Measurements from ENCODE around the gene NAV3. TPM values are rescaled to one million over a fixed set of nuclear protein-coding genes. Genes with fewer than 3 reads are reported as not detected.
"Not testable (repeated sequence)": the region's sequence is repeated elsewhere in the genome, so short reads cannot be mapped to it uniquely, and the experiment has no call there.

The NAV3 gene
- total RNA-seq, 2 experiments from 2014 or later, result not detected

DNA sequence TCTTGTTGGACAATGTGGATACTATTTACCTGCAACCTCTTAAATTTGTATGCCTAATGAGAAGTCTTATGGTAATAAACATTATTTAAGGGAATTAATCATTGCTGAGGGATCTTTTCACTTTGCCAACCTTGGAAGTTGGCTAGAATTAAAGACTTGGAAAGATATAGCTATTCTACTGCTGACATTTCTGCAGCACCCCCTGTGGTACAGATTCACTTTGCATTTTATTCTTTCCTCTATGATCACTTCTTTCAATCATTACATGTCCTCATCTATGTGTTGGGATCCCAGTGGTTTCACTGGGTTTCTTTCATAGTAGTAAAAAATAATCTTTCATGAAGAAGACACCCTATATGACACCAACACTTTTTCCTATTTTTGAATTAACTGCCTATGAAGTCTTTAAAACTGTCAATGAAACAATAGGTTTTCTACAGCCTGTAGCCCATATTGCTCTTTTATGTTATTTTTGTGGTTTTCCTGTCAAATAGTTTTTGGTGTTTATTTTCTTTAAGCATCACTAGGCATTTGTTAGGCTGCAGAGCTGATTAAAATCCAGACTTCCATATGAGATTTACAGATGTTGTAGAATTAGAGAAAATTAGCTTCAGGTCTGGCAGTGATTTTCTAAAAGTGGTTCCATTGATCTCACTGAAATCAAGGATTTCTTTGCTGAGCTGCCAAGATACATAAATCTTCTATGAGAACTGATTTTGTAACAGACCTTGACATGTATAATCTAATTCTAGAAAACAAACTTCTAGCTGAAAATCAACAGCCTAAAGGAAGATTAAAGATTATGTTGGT is 256.1 kb downstream of the NAV3 start:
- no peaks in the 10 kb centered on the region for H3K27me3 Mint-ChIP-seq
- no peak overlapping the region for H3K4me3 Mint-ChIP-seq
- peaks cover under 1% of the 10 kb centered on the region for H3K9me3 Mint-ChIP-seq
- no peaks in the 10 kb centered on the region for H3K4me1 Mint-ChIP-seq
- H3K27ac Mint-ChIP-seq, result no peak overlapping the region
- H3K36me3 Mint-ChIP-seq (ENCODE audit: low read depth), result no peaks in the 10 kb centered on the region
- POLR2A ChIA-PET, result no interaction called here
- DNase-seq, result no peak
- CTCF ChIA-PET, result no interaction called here

DNA sequence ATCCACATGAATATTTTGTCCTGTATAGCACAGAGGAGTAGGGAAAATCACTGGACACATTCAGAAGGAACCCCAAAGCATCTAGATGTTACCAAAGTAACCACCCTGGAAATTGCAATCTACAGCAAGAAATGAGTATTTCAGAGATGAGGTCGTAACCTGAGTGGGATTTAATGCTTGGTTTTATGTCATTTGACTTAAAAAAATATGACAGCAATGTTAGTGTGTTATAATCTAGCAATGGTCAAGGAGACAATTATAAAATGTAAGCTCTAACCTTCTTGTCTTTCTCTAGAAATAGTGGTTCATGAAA is 256.6 kb downstream of the NAV3 start:
- H3K36me3 Mint-ChIP-seq (ENCODE audit: low read depth), result no peaks in the 10 kb centered on the region
- CTCF ChIA-PET, result no interaction called here

DNA sequence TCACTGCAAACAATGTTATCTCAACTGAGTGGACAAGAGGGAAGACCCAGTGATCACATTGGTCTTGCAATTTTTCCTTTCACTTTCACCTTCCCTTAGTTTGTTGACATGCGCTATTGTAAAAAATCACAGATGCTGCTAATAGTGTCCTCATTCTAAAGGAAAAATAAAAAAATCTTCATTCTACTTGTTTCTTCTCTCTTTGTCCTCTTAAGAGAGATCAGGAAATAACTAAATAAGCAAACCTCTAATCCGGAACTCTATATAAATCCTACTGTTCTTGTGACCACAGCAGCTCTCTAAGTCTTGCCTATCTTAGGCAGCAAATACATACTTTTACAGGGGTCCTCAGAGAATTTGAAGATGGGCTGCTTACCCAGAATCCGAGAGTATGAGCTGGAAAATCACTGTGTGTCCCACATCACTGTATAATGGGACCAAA is 257.7 kb downstream of the NAV3 start:
- H3K27me3 Mint-ChIP-seq, result no peaks in the 10 kb centered on the region
- ChIA-PET POLR2A (no interaction called here), CTCF (no interaction called here)
- H3K4me3 Mint-ChIP-seq, result no peak overlapping the region
- H3K4me1 Mint-ChIP-seq, result no peaks in the 10 kb centered on the region
- peaks cover 5% of the 10 kb centered on the region for H3K9me3 Mint-ChIP-seq
- DNase-seq, result no peak
- no peak overlapping the region for H3K27ac Mint-ChIP-seq
- no peaks in the 10 kb centered on the region for H3K36me3 Mint-ChIP-seq (ENCODE audit: low read depth)

More for the DNA sequence above, 256.6 kb downstream of the NAV3 start:
- DNase-seq, result no peak
- peaks cover 5% of the 10 kb centered on the region for H3K9me3 Mint-ChIP-seq
- no peaks in the 10 kb centered on the region for H3K4me1 Mint-ChIP-seq
- H3K27ac Mint-ChIP-seq, result no peak overlapping the region
- POLR2A ChIA-PET, result no interaction called here
- H3K4me3 Mint-ChIP-seq, result no peak overlapping the region
- no peaks in the 10 kb centered on the region for H3K27me3 Mint-ChIP-seq

DNA sequence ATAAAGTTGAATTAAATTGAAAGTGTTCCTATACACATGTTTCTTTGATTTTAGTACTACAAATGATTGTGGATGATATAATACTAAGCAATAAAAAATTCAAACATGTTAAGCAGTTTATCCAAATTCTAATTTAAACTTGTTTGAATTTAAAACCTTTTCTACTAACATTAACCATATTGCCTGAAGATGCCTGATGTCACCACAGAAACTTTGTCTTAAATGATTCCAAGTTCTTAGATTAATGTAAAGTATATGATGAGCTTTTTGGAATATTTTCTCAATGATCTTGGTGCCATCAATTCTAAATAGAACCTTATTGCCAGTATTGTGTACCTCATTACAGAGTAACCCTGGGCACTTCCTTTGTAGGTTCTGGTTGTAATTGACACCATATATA is 259.6 kb downstream of the NAV3 start:
- Mint-ChIP-seq H3K9me3 (peaks cover 5% of the 10 kb centered on the region), H3K36me3 (ENCODE audit: low read depth) (no peaks in the 10 kb centered on the region), H3K4me3 (no peak overlapping the region), H3K27me3 (no peaks in the 10 kb centered on the region), H3K4me1 (no peaks in the 10 kb centered on the region), H3K27ac (no peak overlapping the region)
- POLR2A ChIA-PET, result no interaction called here
- no peak for DNase-seq
- CTCF ChIA-PET, result no interaction called here

DNA sequence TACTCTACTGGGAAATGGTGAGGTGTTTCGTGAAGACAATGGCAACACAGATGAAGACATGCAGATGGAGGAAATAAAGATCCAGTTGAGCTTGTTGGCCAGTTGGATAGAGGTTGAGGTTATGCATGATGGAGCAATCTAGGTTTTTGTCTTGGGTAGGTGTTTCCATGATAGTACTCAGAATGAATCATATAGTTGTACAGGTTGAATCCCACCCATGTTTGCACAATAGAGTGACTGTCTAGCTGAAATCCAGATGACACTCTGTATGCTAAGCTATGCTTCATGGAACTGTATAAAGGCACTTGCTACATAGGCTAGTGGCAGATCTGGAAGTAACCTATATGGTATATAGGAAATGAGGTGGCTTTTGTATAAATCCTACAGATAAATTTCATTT is 264.9 kb downstream of the NAV3 start:
- ChIA-PET CTCF (no interaction called here), POLR2A (no interaction called here)
- Mint-ChIP-seq H3K9me3 (peaks cover 6% of the 10 kb centered on the region), H3K4me3 (no peak overlapping the region), H3K36me3 (ENCODE audit: low read depth) (no peaks in the 10 kb centered on the region), H3K27ac (no peak overlapping the region), H3K27me3 (no peaks in the 10 kb centered on the region), H3K4me1 (no peaks in the 10 kb centered on the region)
- DNase-seq, result no peak

DNA sequence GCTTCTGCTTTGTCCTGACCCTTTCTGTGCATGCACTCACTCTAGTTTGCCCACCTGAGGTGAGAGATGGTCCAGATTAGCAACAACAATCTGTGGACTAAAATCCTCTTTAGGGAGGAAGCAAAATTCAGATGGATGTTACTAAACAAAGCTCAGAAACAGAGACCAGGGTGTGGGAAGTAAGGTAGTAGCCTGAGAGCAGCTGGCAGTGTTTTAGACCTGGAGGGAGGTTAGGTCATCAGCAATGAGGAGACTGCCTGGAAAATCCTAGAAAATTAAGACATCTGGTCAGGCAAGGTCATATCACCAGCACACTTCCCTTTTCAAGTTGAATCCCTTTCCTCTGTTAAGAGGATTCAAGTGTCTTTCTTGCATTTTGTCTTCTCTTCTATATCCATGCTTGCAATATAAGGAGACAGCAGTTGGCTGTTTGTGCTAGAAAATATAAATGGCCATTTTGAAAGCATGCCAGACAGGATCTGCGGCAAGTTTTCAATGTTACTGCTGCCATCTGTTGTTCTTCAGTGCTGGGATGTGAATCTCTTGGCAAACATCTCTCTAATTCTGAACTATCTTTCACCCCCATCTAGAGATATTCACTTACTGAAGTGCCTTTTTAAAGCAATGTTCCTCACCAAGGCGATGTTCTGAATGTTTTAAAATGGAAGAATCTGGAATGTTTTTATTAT is 266.4 kb downstream of the NAV3 start:
- H3K4me1 Mint-ChIP-seq, result no peaks in the 10 kb centered on the region
- CTCF ChIA-PET, result no interaction called here
- H3K9me3 Mint-ChIP-seq, result peaks cover 3% of the 10 kb centered on the region
- no peaks in the 10 kb centered on the region for H3K27me3 Mint-ChIP-seq
- DNase-seq, result no peak
- H3K4me3 Mint-ChIP-seq, result no peak overlapping the region
- no peaks in the 10 kb centered on the region for H3K36me3 Mint-ChIP-seq (ENCODE audit: low read depth)
- POLR2A ChIA-PET, result no interaction called here
- H3K27ac Mint-ChIP-seq, result no peak overlapping the region

DNA sequence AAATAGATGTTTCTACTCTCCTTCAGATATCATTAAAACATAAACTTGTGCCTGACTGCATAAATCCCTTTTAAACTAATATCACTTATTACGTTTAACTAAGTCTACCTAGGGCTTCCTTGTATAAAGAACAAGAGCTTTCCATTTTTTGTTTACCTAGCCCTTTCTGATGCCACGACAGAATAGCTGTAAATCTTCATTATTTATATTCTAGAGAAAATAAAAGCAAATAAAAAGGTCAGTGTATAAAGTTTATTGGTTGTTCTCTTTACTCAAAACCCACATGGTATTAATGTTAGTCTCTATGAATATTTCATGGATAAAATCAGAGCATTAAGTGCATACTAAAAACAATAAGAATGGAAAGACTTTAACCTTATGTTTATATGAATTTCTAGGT is 269.1 kb downstream of the NAV3 start:
- Mint-ChIP-seq H3K4me3 (no peak overlapping the region), H3K4me1 (no peaks in the 10 kb centered on the region), H3K36me3 (ENCODE audit: low read depth) (no peaks in the 10 kb centered on the region), H3K27ac (no peak overlapping the region), H3K27me3 (no peaks in the 10 kb centered on the region), H3K9me3 (peaks cover 4% of the 10 kb centered on the region)
- ChIA-PET POLR2A (no interaction called here), CTCF (no interaction called here)
- DNase-seq, result no peak

DNA sequence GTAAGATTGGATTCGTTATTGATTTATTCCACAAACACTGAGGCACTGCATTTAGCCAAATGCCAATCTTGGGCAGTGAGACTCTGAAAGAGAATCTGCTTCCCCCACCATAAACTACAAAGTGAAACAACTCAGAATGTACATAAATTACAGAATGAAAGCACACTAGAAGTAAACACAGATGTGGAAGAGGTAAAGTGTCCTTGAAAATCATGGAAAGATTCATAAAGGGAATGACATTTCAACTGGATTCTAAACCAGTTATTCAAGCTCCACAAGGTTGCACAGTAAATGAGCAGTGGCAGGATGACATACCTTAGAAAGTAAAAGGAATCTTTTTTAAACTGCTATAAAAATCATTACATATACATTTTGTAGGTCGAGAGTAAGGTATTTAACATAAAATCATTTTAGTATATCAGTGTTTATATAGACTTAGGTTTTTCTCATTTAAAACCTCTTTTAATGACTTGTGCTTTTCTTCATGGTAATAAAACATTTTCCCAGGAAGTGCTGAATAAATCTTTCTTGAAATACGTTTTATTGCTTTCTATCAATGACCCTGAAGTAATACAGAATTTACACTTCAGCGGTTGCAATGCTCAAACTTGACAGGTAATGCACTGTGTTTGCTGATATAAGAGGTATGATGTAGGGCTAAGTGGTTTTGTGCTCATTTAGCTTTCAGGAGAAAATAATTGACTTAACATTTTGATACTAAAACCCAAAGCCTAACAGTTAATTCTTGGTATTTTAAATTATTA is 270.6 kb downstream of the NAV3 start:
- H3K27ac Mint-ChIP-seq, result no peak overlapping the region
- DNase-seq, result no peak
- no peaks in the 10 kb centered on the region for H3K4me1 Mint-ChIP-seq
- H3K4me3 Mint-ChIP-seq, result no peak overlapping the region
- H3K36me3 Mint-ChIP-seq (ENCODE audit: low read depth), result no peaks in the 10 kb centered on the region
- ChIA-PET POLR2A (no interaction called here), CTCF (no interaction called here)
- H3K9me3 Mint-ChIP-seq, result peaks cover 4% of the 10 kb centered on the region
- no peaks in the 10 kb centered on the region for H3K27me3 Mint-ChIP-seq

DNA sequence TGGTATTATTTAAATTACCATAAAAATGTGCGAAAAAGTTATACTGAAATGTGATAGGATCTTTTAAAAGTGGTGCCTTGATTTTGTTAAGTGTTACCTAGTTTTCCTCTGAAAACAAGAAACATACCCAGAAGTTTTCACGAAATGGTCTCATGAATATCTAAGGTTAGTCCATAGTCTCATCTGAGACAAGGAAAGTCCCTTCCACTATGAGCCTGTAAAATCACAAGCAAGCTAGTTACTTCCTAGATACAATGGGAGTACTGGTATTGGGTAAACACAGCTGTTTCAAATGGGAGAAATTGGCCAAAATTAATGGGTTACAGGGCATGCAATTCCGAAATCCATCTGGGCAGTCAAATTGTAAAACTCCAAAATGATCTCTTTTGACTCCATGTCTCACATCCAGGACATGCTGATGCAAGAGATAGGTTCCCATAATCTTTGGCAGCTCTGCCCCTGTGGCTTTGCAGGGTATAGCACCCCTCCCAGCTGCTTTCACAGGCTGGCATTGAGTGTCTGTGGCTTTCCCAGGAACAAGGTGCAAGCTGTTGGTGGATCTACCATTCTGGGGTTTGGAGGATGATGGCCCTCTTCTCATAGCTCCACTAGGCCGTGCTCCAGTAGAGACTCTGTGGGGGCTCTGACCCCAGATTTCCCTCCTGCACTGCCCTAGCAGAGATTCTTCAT is 271.4 kb downstream of the NAV3 start:
- Mint-ChIP-seq H3K27ac (no peak overlapping the region), H3K9me3 (peaks cover 4% of the 10 kb centered on the region), H3K4me1 (no peaks in the 10 kb centered on the region), H3K36me3 (ENCODE audit: low read depth) (no peaks in the 10 kb centered on the region), H3K4me3 (no peak overlapping the region), H3K27me3 (no peaks in the 10 kb centered on the region)
- no peak for DNase-seq
- ChIA-PET CTCF (no interaction called here), POLR2A (no interaction called here)

DNA sequence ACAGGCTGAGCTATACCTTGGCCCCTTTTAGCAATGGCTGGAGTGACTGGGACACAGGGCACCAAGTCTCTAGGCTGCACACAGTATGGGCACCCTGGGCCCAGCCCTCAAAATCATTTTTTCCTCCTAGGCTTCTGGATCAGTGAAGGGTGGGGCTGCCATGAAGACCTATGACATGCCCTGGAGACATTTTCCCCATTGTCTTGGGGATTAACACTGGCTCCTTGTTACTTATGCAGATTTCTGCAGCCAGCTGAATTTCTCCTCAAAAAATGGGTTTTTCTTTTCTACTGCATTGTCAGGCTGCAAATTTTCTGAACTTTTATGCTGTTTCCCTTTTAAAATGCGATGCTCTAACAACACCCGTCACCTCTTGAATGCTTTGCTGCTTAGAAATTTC is 272.1 kb downstream of the NAV3 start:
- not testable (repeated sequence) for H3K27me3 Mint-ChIP-seq

DNA sequence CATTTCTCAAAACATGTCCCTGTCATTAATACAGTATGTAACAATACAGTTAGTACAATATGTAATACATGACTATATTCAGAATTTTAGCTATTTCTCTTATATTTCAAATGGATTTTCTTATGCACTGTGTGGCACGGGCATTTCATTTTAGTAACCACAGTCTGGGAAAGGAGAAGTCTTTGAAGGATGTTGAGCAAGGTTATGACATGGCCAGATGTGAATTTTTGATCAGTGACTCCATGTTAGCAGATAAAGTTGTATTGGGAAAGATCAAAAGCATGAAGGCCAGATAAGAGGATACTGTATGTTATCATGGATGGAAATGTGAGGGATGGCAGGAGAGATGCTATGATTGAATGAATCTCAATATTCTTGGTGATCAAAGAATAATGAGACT is 285.2 kb downstream of the NAV3 start:
- ChIA-PET CTCF (no interaction called here), POLR2A (no interaction called here)
- Mint-ChIP-seq H3K36me3 (ENCODE audit: low read depth) (no peaks in the 10 kb centered on the region), H3K9me3 (peaks cover 18% of the 10 kb centered on the region), H3K27me3 (no peaks in the 10 kb centered on the region), H3K4me1 (no peaks in the 10 kb centered on the region), H3K27ac (no peak overlapping the region), H3K4me3 (no peak overlapping the region)
- DNase-seq, result no peak

More for the DNA sequence above, 272.1 kb downstream of the NAV3 start:
- DNase-seq; CTCF ChIA-PET; H3K9me3 Mint-ChIP-seq; H3K27ac Mint-ChIP-seq; H3K4me3 Mint-ChIP-seq; H3K36me3 Mint-ChIP-seq (ENCODE audit: low read depth); POLR2A ChIA-PET; H3K4me1 Mint-ChIP-seq: not testable (repeated sequence)

DNA sequence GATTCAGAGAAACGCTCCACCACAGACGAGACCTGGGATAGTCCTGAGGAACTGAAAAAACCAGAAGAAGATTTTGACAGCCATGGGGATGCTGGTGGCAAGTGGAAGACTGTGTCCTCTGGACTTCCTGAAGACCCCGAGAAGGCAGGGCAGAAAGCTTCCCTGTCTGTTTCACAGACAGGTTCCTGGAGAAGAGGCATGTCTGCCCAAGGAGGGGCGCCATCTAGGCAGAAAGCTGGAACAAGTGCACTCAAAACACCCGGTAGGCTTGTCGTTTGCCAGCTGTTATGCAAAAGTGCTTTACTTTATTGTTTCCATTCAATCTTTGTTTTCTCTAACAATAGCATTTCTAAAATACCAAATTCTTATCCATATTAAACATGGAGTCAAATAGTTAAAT is 287.3 kb downstream of the NAV3 start:
- no peak overlapping the region for H3K27ac Mint-ChIP-seq
- no peaks in the 10 kb centered on the region for H3K36me3 Mint-ChIP-seq (ENCODE audit: low read depth)
- no peak for DNase-seq
- H3K27me3 Mint-ChIP-seq, result no peaks in the 10 kb centered on the region
- no peaks in the 10 kb centered on the region for H3K4me1 Mint-ChIP-seq
- H3K9me3 Mint-ChIP-seq, result peaks cover 10% of the 10 kb centered on the region
- ChIA-PET POLR2A (no interaction called here), CTCF (no interaction called here)
- H3K4me3 Mint-ChIP-seq, result no peak overlapping the region

DNA sequence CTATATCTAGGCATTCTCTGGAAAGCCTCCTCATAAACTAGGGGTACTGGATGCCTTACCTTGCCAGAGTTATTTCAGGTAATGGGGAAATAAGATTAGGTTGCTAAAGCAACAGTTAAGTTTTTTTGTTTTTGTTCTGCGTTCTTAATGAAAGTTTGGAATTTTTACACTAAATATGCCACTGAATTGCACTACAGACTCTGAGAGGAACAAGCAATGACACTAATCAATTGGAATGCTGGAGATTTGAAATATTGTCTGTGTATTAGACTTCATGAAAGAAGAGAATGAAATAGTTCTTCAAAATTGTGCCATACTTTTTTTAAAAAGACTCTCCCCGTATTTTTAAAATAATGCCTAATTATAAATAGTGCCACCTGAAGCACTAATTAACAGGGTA is 287.8 kb downstream of the NAV3 start:
- H3K27ac Mint-ChIP-seq, result no peak overlapping the region
- no peak overlapping the region for H3K4me3 Mint-ChIP-seq
- no peaks in the 10 kb centered on the region for H3K4me1 Mint-ChIP-seq
- DNase-seq, result no peak
- H3K36me3 Mint-ChIP-seq (ENCODE audit: low read depth), result no peaks in the 10 kb centered on the region
- ChIA-PET POLR2A (no interaction called here), CTCF (no interaction called here)
- H3K27me3 Mint-ChIP-seq, result no peaks in the 10 kb centered on the region
- H3K9me3 Mint-ChIP-seq, result peaks cover 10% of the 10 kb centered on the region

Measured in activated CD4-positive, alpha-beta memory T cell treated with anti-CD3 and anti-CD28 coated beads, Interleukin-2, amount 10 ng/mL, durations not matched to agents 7 days and 5 days (primary cell).